Liver (tissue), 9 donors: Measurements from ENCODE around the gene DBN1. TPM values are rescaled to one million over a fixed set of nuclear protein-coding genes. Genes with fewer than 3 reads are reported as not detected.

ENCODE experiments used
- DNase-seq: peaks from one replicate; pipeline ENCODE4 v3.0.0-alpha.2; 2017; ENCODE audit warnings: low spot score
- H3K27ac ChIP-seq, 2 donors: one replicate each; pipeline ENCODE4 v1.7.0; 2013; ENCODE audit warnings: inconsistent platforms in 2 of 2, low read length in 2 of 2, control low read depth in 1 of 2, low read depth in 1 of 2, mild to moderate bottlenecking in 1 of 2
- H3K27me3 ChIP-seq, 4 donors: one replicate each; pipeline versions ENCODE4 v1.6.1 to v1.7.0; 2013; ENCODE audit warnings: low read length in 3 of 4, inconsistent platforms in 1 of 4, mild to moderate bottlenecking in 1 of 4, moderate library complexity in 1 of 4; ENCODE audit not compliant: control insufficient read depth in 4 of 4, insufficient read depth in 4 of 4
- H3K36me3 ChIP-seq, 4 donors: one replicate each; pipeline versions ENCODE4 v1.6.1 to v1.7.0; 2013; ENCODE audit warnings: low read length in 3 of 4, mild to moderate bottlenecking in 3 of 4, low read depth in 1 of 4, moderate library complexity in 1 of 4; ENCODE audit not compliant: control insufficient read depth in 4 of 4, insufficient read depth in 3 of 4
- H3K4me1 ChIP-seq, 4 donors: one replicate each; pipeline versions ENCODE4 v1.6.1 to v1.7.0; 2013; ENCODE audit warnings: low read length in 3 of 4, mild to moderate bottlenecking in 3 of 4, moderate library complexity in 1 of 4; ENCODE audit not compliant: control insufficient read depth in 4 of 4, insufficient read depth in 4 of 4
- H3K4me3 ChIP-seq, 3 donors: one replicate each; pipeline versions ENCODE4 v1.6.1 to v1.7.0; 2013; ENCODE audit warnings: low read length in 3 of 3, control low read depth in 1 of 3, low read depth in 1 of 3, mild to moderate bottlenecking in 1 of 3
- H3K9ac ChIP-seq, 2 donors: one replicate each; pipeline ENCODE4 v1.7.0; 2013; ENCODE audit warnings: low read length in 2 of 2, mild to moderate bottlenecking in 2 of 2, moderate library complexity in 2 of 2, control low read depth in 1 of 2, low read depth in 1 of 2
- H3K9me3 ChIP-seq, 4 donors: one replicate each; pipeline versions ENCODE4 v1.6.1 to v1.7.0; 2013; ENCODE audit warnings: low read length in 3 of 4; ENCODE audit not compliant: control insufficient read depth in 4 of 4
- EGR1 ChIP-seq, 2 donors: IDR thresholded peaks; 2 replicates each; pipeline ENCODE4 v1.6.1; 2016 to 2018; ENCODE audit warnings: antibody characterized with exemption in 2 of 2, low read depth in 2 of 2
- FOXA1 ChIP-seq: IDR thresholded peaks from 2 replicates; pipeline ENCODE4 v1.6.1; 2016; ENCODE audit warnings: antibody characterized with exemption
- FOXA2 ChIP-seq: IDR thresholded peaks from 2 replicates; pipeline ENCODE4 v1.6.1; 2016; ENCODE audit warnings: antibody characterized with exemption
- GABPA ChIP-seq, 2 donors: IDR thresholded peaks in 1 of 2; conservative IDR thresholded peaks in 1 of 2; 2 replicates each; pipeline ENCODE4 v1.6.1; 2016; ENCODE audit warnings: antibody characterized with exemption in 2 of 2, mild to moderate bottlenecking in 1 of 2, moderate library complexity in 1 of 2
- HNF4A ChIP-seq, 2 donors: conservative IDR thresholded peaks; 2 replicates each; pipeline ENCODE4 v1.6.1; 2016; ENCODE audit warnings: antibody characterized with exemption in 2 of 2, mild to moderate bottlenecking in 2 of 2
- HNF4G ChIP-seq: IDR thresholded peaks from 2 replicates; pipeline ENCODE4 v1.6.1; 2016; ENCODE audit warnings: antibody characterized with exemption
- JUND ChIP-seq, 2 donors: IDR thresholded peaks; 2 replicates each; pipeline ENCODE4 v1.6.1; 2016; ENCODE audit warnings: antibody characterized with exemption in 2 of 2
- NR2F2 ChIP-seq: IDR thresholded peaks from 2 replicates; pipeline ENCODE4 v1.6.1; 2016; ENCODE audit warnings: antibody characterized with exemption
- RAD21 ChIP-seq, 2 donors: IDR thresholded peaks; 2 replicates each; pipeline ENCODE4 v1.6.1; 2016; ENCODE audit warnings: antibody characterized with exemption in 2 of 2, mild to moderate bottlenecking in 2 of 2
- RXRA ChIP-seq, 2 donors: IDR thresholded peaks; 2 replicates each; pipeline ENCODE4 v1.6.1; 2017 to 2018; ENCODE audit warnings: antibody characterized with exemption in 2 of 2, mild to moderate bottlenecking in 1 of 2
- SP1 ChIP-seq: IDR thresholded peaks from 2 replicates; pipeline ENCODE4 v1.6.1; 2018; ENCODE audit warnings: antibody characterized with exemption, mild to moderate bottlenecking
- TAF1 ChIP-seq: conservative IDR thresholded peaks from 2 replicates; pipeline ENCODE4 v1.6.1; 2016; ENCODE audit warnings: antibody characterized with exemption, mild to moderate bottlenecking
- YY1 ChIP-seq: IDR thresholded peaks from 2 replicates; pipeline ENCODE4 v1.6.1; 2016; ENCODE audit warnings: antibody characterized with exemption, mild to moderate bottlenecking
- WGBS: extraction: QIAGEN DNeasy Blood & Tissue Kit; methylation state at CpG from one replicate; pipeline ENCODE4 v1.1.7; 2013; 5-methylcytosine and 5-hydroxymethylcytosine counted together
- polyA plus RNA-seq, 2 donors: library from polyadenylated mRNA; stranded (reverse) in 1 of 2; unstranded in 1 of 2; fragments of 200-250 nt in 1 of 2; fragments of >200 nt in 1 of 2; fragmentation: Nextera tagmentation in 1 of 2; extraction: Ambion mirVana in 1 of 2; gene quantifications; one replicate each; pipeline versions ENCODE4 v1.2.1 to v1.2.3, GENCODE V29; 2013 to 2015
- total RNA-seq, 2 donors: library from RNA; depleted of rRNA; stranded (reverse); fragments of >200 nt; gene quantifications; one replicate each; pipeline ENCODE4 v1.2.3, GENCODE V29; 2014
- TF ChIP-seq, protein P1 (sequence below): IDR thresholded peaks from 2 replicates; pipeline ENCODE4 v1.6.1; 2016; ENCODE audit warnings: antibody characterized with exemption
- TF ChIP-seq, protein P2 (sequence below): IDR thresholded peaks from 2 replicates; pipeline ENCODE4 v1.6.1; 2016; ENCODE audit warnings: antibody characterized with exemption
- TF ChIP-seq, protein P3 (sequence below): fragments of 150-350 bp; IDR thresholded peaks from 2 replicates; pipeline ENCODE4 v1.5.1; 2017; ENCODE audit warnings: improper control_type of control experiment, low read depth, low read length; ENCODE audit not compliant: missing input control
- TF ChIP-seq, protein P4 (sequence below): IDR thresholded peaks from 2 replicates; pipeline ENCODE4 v1.6.1; 2016; ENCODE audit warnings: antibody characterized with exemption
- TF ChIP-seq, protein P5 (sequence below): IDR thresholded peaks from 2 replicates; pipeline ENCODE4 v1.6.1; 2016; ENCODE audit warnings: antibody characterized with exemption, mild to moderate bottlenecking
- donor health status: healthy.
- donor health status: healthy.
- donor health status: healthy.
- donor health status: healthy.
- donor health status: healthy.

DBN1 gene
- total and polyA plus RNA-seq, 4 donors = 1.5 to 4.9 (median 2.0) TPM

DNA sequence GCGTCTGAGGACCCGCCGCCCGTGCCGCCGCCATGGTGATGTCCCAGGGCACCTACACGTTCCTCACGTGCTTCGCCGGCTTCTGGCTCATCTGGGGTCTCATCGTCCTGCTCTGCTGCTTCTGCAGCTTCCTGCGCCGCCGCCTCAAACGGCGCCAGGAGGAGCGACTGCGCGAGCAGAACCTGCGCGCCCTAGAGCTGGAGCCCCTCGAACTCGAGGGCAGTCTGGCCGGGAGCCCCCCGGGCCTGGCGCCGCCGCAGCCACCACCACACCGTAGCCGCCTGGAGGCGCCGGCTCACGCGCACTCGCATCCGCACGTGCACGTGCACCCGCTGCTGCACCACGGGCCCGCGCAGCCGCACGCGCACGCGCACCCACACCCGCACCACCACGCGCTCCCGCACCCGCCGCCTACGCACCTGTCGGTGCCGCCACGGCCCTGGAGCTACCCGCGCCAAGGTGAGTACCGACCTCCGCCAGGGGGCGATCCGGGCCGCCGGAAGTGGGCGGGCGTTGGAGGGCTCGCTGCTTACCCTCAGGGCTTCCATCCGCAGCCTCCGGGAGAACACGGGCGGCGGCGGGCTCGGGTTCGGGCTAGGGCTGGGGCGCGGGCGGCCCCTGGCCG is 18.3 kb downstream of the DBN1 start:
- peaks cover 3 to 27% (median 15%) of the 10 kb centered on the region in 4 donors for H3K4me1 ChIP-seq
- H3K27ac ChIP-seq = peak overlapping the region; percentile 67 to 80
- no peaks in the 10 kb centered on the region for H3K9me3 ChIP-seq
- no peaks in the 10 kb centered on the region for H3K36me3 ChIP-seq
- peak overlapping the region in 1 of 2 donors; percentile 66 for H3K9ac ChIP-seq
- DNase-seq = peak; percentile 90
- H3K4me3 ChIP-seq = peak overlapping the region; percentile 55 to 81 (median 60)
- TF ChIP-seq, protein P1, sequence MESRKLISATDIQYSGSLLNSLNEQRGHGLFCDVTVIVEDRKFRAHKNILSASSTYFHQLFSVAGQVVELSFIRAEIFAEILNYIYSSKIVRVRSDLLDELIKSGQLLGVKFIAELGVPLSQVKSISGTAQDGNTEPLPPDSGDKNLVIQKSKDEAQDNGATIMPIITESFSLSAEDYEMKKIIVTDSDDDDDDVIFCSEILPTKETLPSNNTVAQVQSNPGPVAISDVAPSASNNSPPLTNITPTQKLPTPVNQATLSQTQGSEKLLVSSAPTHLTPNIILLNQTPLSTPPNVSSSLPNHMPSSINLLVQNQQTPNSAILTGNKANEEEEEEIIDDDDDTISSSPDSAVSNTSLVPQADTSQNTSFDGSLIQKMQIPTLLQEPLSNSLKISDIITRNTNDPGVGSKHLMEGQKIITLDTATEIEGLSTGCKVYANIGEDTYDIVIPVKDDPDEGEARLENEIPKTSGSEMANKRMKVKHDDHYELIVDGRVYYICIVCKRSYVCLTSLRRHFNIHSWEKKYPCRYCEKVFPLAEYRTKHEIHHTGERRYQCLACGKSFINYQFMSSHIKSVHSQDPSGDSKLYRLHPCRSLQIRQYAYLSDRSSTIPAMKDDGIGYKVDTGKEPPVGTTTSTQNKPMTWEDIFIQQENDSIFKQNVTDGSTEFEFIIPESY = no peak
- no peak for TF ChIP-seq FOXA1
- TF ChIP-seq, protein P2, sequence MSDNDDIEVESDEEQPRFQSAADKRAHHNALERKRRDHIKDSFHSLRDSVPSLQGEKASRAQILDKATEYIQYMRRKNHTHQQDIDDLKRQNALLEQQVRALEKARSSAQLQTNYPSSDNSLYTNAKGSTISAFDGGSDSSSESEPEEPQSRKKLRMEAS = no peak
- TF ChIP-seq SP1 = no peak
- TF ChIP-seq HNF4G = no peak
- peak in 1 of 2 donors; percentile 34 for TF ChIP-seq GABPA (IDR thresholded peaks at IDR 0.05 in 1 of 2, conservative IDR thresholded peaks at IDR 0.05 in 1 of 2)
- no peak for TF ChIP-seq RXRA (IDR thresholded peaks at IDR 0.05)
- TF ChIP-seq YY1 = no peak
- TF ChIP-seq, protein P3, sequence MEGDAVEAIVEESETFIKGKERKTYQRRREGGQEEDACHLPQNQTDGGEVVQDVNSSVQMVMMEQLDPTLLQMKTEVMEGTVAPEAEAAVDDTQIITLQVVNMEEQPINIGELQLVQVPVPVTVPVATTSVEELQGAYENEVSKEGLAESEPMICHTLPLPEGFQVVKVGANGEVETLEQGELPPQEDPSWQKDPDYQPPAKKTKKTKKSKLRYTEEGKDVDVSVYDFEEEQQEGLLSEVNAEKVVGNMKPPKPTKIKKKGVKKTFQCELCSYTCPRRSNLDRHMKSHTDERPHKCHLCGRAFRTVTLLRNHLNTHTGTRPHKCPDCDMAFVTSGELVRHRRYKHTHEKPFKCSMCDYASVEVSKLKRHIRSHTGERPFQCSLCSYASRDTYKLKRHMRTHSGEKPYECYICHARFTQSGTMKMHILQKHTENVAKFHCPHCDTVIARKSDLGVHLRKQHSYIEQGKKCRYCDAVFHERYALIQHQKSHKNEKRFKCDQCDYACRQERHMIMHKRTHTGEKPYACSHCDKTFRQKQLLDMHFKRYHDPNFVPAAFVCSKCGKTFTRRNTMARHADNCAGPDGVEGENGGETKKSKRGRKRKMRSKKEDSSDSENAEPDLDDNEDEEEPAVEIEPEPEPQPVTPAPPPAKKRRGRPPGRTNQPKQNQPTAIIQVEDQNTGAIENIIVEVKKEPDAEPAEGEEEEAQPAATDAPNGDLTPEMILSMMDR = peak; percentile 57
- TF ChIP-seq, protein P4, sequence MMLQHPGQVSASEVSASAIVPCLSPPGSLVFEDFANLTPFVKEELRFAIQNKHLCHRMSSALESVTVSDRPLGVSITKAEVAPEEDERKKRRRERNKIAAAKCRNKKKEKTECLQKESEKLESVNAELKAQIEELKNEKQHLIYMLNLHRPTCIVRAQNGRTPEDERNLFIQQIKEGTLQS = no peak
- TF ChIP-seq, protein P5, sequence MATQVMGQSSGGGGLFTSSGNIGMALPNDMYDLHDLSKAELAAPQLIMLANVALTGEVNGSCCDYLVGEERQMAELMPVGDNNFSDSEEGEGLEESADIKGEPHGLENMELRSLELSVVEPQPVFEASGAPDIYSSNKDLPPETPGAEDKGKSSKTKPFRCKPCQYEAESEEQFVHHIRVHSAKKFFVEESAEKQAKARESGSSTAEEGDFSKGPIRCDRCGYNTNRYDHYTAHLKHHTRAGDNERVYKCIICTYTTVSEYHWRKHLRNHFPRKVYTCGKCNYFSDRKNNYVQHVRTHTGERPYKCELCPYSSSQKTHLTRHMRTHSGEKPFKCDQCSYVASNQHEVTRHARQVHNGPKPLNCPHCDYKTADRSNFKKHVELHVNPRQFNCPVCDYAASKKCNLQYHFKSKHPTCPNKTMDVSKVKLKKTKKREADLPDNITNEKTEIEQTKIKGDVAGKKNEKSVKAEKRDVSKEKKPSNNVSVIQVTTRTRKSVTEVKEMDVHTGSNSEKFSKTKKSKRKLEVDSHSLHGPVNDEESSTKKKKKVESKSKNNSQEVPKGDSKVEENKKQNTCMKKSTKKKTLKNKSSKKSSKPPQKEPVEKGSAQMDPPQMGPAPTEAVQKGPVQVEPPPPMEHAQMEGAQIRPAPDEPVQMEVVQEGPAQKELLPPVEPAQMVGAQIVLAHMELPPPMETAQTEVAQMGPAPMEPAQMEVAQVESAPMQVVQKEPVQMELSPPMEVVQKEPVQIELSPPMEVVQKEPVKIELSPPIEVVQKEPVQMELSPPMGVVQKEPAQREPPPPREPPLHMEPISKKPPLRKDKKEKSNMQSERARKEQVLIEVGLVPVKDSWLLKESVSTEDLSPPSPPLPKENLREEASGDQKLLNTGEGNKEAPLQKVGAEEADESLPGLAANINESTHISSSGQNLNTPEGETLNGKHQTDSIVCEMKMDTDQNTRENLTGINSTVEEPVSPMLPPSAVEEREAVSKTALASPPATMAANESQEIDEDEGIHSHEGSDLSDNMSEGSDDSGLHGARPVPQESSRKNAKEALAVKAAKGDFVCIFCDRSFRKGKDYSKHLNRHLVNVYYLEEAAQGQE = no peak
- no peak for TF ChIP-seq JUND (IDR thresholded peaks at IDR 0.05)
- TF ChIP-seq RAD21 (IDR thresholded peaks at IDR 0.05) = peak in 1 of 2 donors; percentile 50
- TF ChIP-seq EGR1 (IDR thresholded peaks at IDR 0.05; ENCODE audit: low read depth in 2 of 2) = peak in 1 of 2 donors; percentile 49
- no peak for TF ChIP-seq FOXA2
- TF ChIP-seq HNF4A (conservative IDR thresholded peaks at IDR 0.05) = no peak
- no peak for TF ChIP-seq NR2F2
- no peak for TF ChIP-seq TAF1
- WGBS = under 1% methylated on average over 80 of the region's 80 CpGs
- no peaks in the 10 kb centered on the region for H3K27me3 ChIP-seq
